Osteocyte (in vitro differentiated cells): ENCODE data around the gene SH3RF1. TPM values are rescaled to one million over a fixed set of nuclear protein-coding genes. Genes with fewer than 3 reads are reported as not detected.

Source experiments
- DNase-seq: peaks from one replicate; pipeline ENCODE4 v3.0.0; 2021; ENCODE audit warnings: mixed read lengths; ENCODE audit not compliant: unreplicated experiment; ENCODE audit errors: extremely low spot score
- H3K27ac Mint-ChIP-seq: one replicate; pipeline ENCODE4 v1.8.0; 2021; ENCODE audit warnings: mild to moderate bottlenecking, mixed read lengths; ENCODE audit not compliant: unreplicated experiment
- H3K27me3 Mint-ChIP-seq: one replicate; pipeline ENCODE4 v1.8.0; 2021; ENCODE audit warnings: mixed read lengths; ENCODE audit not compliant: unreplicated experiment
- H3K36me3 Mint-ChIP-seq: one replicate; pipeline ENCODE4 v1.8.0; 2021; ENCODE audit warnings: mixed read lengths; ENCODE audit not compliant: unreplicated experiment
- H3K4me1 Mint-ChIP-seq: one replicate; pipeline ENCODE4 v1.8.0; 2021; ENCODE audit warnings: mixed read lengths; ENCODE audit not compliant: unreplicated experiment
- H3K4me3 Mint-ChIP-seq: one replicate; pipeline ENCODE4 v1.8.0; 2021; ENCODE audit warnings: mild to moderate bottlenecking, moderate library complexity, mixed read lengths; ENCODE audit not compliant: unreplicated experiment
- H3K9me3 Mint-ChIP-seq: one replicate; pipeline ENCODE4 v1.8.0; 2021; ENCODE audit warnings: mixed read lengths; ENCODE audit not compliant: unreplicated experiment
- CTCF ChIP-seq: fragments of 200-600 bp; sonication (generic); IDR thresholded peaks from 2 replicates; pipeline ENCODE4 v1.5.0; 2021; ENCODE audit warnings: antibody characterized with exemption, mild to moderate bottlenecking, moderate library complexity
- total RNA-seq: library from RNA; stranded (reverse); gene quantifications from 2 replicates; pipeline ENCODE4 v1.2.1, GENCODE V29; 2021

SH3RF1 gene
- total RNA-seq, 1 donor from 2014 or later = 31.8 TPM

DNA sequence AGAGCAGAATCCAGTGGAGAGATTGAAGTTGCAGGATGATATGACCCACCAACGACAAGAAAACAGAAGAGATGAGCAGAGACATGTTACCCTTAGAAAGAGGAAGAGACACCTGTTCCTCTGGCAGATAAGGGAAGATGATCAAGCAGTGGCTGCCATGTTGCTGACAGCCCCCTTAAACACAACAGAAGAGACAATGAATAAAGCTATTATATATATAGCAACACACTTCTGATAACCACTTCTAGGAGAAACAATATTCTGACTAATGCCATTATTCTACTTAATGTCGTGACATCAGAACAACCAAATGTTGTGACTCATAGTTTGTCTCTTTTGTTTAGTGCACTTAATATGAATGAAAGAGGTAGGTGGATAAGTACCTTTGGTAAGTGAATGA, 44.9 kb downstream of the SH3RF1 start:
- no peak for TF ChIP-seq CTCF
- H3K27ac Mint-ChIP-seq = no peak overlapping the region
- no peaks in the 10 kb centered on the region for H3K27me3 Mint-ChIP-seq
- no peak for DNase-seq
- no peak overlapping the region for H3K4me3 Mint-ChIP-seq
- H3K9me3 Mint-ChIP-seq = no peaks in the 10 kb centered on the region
- peaks cover 23% of the 10 kb centered on the region for H3K4me1 Mint-ChIP-seq
- no peaks in the 10 kb centered on the region for H3K36me3 Mint-ChIP-seq

DNA sequence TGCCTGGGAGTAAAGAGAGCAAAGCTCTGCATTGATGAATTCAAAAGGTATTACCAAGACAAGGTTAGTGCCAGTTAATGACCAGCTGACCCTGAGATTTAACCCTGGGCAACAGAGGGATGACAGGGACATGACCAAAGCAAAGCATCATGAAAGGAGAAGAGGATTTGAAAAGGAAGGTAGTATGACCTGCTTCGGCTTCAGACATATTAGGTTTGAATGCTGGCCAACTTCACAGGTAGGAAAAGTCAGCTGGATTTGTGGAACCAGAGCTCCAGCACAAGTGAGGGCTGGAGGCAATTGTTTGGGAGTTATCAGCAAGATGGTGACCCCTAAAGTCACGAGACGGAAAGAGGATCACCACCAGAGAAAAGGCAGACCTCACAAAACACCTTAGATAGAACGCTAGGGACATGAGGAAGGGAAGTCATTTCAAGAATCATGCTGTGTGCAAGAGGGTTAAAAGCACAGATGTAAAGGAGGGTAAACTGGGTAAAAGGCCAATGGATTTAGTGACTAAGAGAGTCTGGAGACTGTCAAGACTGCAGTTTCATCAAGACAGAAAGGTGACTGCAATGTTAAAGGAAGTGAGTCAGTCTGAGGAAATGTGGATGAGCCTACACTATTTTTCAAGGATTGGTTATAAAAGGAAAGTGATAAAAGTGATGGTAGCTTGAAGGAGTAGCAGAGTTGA, 45.6 kb downstream of the SH3RF1 start:
- H3K9me3 Mint-ChIP-seq = no peaks in the 10 kb centered on the region
- TF ChIP-seq CTCF = no peak
- DNase-seq = no peak
- peaks cover 23% of the 10 kb centered on the region for H3K4me1 Mint-ChIP-seq
- no peak overlapping the region for H3K27ac Mint-ChIP-seq
- no peaks in the 10 kb centered on the region for H3K27me3 Mint-ChIP-seq
- no peak overlapping the region for H3K4me3 Mint-ChIP-seq
- H3K36me3 Mint-ChIP-seq = peaks cover 4% of the 10 kb centered on the region

DNA sequence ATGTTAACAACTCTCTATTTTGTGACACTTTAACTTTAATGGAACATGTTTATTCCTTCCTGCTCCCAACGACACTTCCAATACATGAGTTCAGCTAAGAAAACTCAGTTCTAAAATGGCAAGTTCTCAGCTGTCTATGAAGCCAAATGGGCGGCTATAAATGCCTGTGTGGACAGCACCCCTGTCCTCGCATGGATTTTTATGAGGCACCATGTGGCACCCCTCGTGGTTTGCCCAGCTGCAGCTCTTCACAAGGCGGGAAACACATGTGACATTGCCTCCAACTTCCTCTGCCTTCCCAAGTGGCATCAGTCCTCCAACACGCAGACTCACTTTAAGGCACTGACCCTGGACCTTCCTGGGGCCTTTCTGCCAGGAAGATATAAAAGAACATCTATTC, 48.0 kb downstream of the SH3RF1 start:
- H3K9me3 Mint-ChIP-seq = no peaks in the 10 kb centered on the region
- H3K4me3 Mint-ChIP-seq = no peak overlapping the region

DNA sequence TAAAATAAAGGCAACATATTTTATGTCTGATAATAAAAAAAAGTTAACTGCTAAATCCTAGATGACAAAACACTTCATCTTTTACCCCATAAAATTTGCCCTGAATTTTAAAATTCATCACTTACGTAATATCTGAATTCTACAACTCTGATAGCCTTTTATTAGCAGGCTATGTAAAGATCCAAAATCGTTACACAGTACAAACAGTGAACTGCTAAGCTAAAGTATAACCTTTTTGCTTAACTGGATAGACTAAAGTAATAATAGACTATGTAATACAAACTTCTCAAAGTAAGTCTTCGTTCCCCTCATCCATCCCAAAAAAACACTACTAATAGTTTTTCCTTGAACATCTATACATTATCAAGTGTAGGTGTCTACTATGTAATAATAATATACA, 49.1 kb downstream of the SH3RF1 start:
- Mint-ChIP-seq H3K27me3 (no peaks in the 10 kb centered on the region), H3K4me3 (no peak overlapping the region), H3K27ac (no peak overlapping the region), H3K4me1 (peaks cover 13% of the 10 kb centered on the region), H3K36me3 (peaks cover 4% of the 10 kb centered on the region), H3K9me3 (no peaks in the 10 kb centered on the region)
- no peak for TF ChIP-seq CTCF
- no peak for DNase-seq

More for the DNA sequence above, 48.0 kb downstream of the SH3RF1 start:
- no peak for TF ChIP-seq CTCF
- no peak for DNase-seq
- Mint-ChIP-seq H3K36me3 (peaks cover 4% of the 10 kb centered on the region), H3K27me3 (no peaks in the 10 kb centered on the region), H3K4me1 (peaks cover 16% of the 10 kb centered on the region), H3K27ac (no peak overlapping the region)

DNA sequence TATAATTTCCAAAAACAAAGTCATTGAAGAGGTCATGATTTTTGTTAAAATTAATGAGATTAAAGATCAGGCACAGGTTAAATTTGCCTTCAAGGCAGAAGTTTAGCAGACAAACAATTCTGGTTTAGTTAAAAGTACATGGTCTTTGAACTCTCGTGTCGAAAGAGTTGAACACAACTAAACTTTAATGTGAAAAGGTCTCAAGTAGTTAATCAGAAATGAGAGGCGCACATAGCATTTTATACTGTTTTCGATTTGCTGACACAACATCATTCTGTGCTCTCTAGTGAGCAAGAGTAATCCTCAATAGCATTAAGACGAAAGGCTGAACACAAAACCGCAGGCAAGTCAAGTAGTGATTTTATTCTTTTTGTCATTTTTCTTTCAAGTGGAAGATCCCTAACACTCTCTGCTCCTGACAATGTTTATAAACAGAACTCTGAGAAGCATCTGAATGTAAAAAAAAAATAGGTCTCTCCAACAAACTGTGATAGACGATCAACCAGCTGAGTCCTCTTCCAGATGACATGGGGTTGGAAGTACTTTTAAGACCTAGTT, 49.8 kb downstream of the SH3RF1 start:
- no peak for TF ChIP-seq CTCF
- Mint-ChIP-seq H3K27ac (no peak overlapping the region), H3K4me3 (no peak overlapping the region), H3K36me3 (peaks cover 4% of the 10 kb centered on the region), H3K27me3 (no peaks in the 10 kb centered on the region), H3K4me1 (peaks cover 10% of the 10 kb centered on the region), H3K9me3 (no peaks in the 10 kb centered on the region)
- no peak for DNase-seq
